ENCODE results near the gene ARFRP1.

The ARFRP1 gene

DNA sequence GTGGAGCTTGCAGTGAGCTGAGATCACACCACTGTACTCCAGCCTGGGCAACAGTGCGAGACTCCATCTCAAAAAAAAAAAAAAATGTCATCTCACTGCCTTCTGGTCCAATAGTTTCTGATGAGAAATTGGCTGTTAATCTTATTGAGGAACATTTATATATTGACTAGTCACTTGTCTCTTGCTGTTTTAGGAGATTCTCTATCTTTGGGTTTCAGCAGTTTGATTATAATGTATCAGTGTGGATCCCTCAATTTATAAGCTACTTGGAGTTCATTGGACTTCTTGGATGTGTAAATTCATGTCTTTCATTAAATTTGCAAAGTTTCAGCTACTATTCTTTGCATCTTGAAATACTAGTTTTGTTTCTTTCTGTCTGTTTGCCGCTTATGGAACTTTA, 11.2 kb upstream of the ARFRP1 start:
- TF ChIP-seq TAF1 (IDR thresholded peaks at IDR 0.05; ENCODE audit: borderline replicate concordance, insufficient read depth, low read length) (no peak), SIN3A (IDR thresholded peaks at IDR 0.05; ENCODE audit: borderline replicate concordance, insufficient read depth, low read length) (no peak), POLR2AphosphoS5 (IDR thresholded peaks at IDR 0.05; ENCODE audit: low read depth, low read length) (no peak), FOXP2 (optimal IDR thresholded peaks at IDR 0.05; ENCODE audit: borderline replicate concordance, extremely low read depth, extremely low read length, insufficient read depth) (no peak)
- TF ChIP-seq, protein P1, sequence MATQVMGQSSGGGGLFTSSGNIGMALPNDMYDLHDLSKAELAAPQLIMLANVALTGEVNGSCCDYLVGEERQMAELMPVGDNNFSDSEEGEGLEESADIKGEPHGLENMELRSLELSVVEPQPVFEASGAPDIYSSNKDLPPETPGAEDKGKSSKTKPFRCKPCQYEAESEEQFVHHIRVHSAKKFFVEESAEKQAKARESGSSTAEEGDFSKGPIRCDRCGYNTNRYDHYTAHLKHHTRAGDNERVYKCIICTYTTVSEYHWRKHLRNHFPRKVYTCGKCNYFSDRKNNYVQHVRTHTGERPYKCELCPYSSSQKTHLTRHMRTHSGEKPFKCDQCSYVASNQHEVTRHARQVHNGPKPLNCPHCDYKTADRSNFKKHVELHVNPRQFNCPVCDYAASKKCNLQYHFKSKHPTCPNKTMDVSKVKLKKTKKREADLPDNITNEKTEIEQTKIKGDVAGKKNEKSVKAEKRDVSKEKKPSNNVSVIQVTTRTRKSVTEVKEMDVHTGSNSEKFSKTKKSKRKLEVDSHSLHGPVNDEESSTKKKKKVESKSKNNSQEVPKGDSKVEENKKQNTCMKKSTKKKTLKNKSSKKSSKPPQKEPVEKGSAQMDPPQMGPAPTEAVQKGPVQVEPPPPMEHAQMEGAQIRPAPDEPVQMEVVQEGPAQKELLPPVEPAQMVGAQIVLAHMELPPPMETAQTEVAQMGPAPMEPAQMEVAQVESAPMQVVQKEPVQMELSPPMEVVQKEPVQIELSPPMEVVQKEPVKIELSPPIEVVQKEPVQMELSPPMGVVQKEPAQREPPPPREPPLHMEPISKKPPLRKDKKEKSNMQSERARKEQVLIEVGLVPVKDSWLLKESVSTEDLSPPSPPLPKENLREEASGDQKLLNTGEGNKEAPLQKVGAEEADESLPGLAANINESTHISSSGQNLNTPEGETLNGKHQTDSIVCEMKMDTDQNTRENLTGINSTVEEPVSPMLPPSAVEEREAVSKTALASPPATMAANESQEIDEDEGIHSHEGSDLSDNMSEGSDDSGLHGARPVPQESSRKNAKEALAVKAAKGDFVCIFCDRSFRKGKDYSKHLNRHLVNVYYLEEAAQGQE (IDR thresholded peaks at IDR 0.05; ENCODE audit: insufficient read depth in 1 of 2, low read depth in 2 of 2, low read length in 2 of 2): no peak

- TF ChIP-seq TAF1 (IDR thresholded peaks at IDR 0.05; ENCODE audit: borderline replicate concordance, insufficient read depth, low read length) (no peak), SIN3A (IDR thresholded peaks at IDR 0.05; ENCODE audit: borderline replicate concordance, insufficient read depth, low read length) (no peak), POLR2AphosphoS5 (IDR thresholded peaks at IDR 0.05; ENCODE audit: low read depth, low read length) (no peak), FOXP2 (optimal IDR thresholded peaks at IDR 0.05; ENCODE audit: borderline replicate concordance, extremely low read depth, extremely low read length, insufficient read depth) (no peak)
- TF ChIP-seq, protein P1 (IDR thresholded peaks at IDR 0.05; ENCODE audit: insufficient read depth in 1 of 2, low read depth in 2 of 2, low read length in 2 of 2): no peak
Measured at GRCh38 chr20:63714858-63715257, 7.1 kb upstream of the ARFRP1 start.

- no peak for TF ChIP-seq POLR2AphosphoS5 (IDR thresholded peaks at IDR 0.05; ENCODE audit: low read depth, low read length)
Measured at GRCh38 chr20:63712191-63712590, 4.4 kb upstream of the ARFRP1 start.

GRCh38 chr20:63711085-63711645, 3.4 kb upstream of the ARFRP1 start:
- TF ChIP-seq POLR2AphosphoS5 (IDR thresholded peaks at IDR 0.05; ENCODE audit: low read depth, low read length) (no peak), SIN3A (IDR thresholded peaks at IDR 0.05; ENCODE audit: borderline replicate concordance, insufficient read depth, low read length) (no peak)

- TF ChIP-seq SIN3A (IDR thresholded peaks at IDR 0.05; ENCODE audit: borderline replicate concordance, insufficient read depth, low read length) (no peak), TAF1 (IDR thresholded peaks at IDR 0.05; ENCODE audit: borderline replicate concordance, insufficient read depth, low read length) (no peak), FOXP2 (optimal IDR thresholded peaks at IDR 0.05; ENCODE audit: borderline replicate concordance, extremely low read depth, extremely low read length, insufficient read depth) (no peak), POLR2AphosphoS5 (IDR thresholded peaks at IDR 0.05; ENCODE audit: low read depth, low read length) (no peak)
- TF ChIP-seq, protein P1 (IDR thresholded peaks at IDR 0.05; ENCODE audit: insufficient read depth in 1 of 2, low read depth in 2 of 2, low read length in 2 of 2): no peak
Measured at GRCh38 chr20:63709149-63709527, 1.4 kb upstream of the ARFRP1 start.

- no peak for TF ChIP-seq SIN3A (IDR thresholded peaks at IDR 0.05; ENCODE audit: borderline replicate concordance, insufficient read depth, low read length)
Measured at GRCh38 chr20:63708301-63709148, 749 bp upstream of the ARFRP1 start.
